GM12878 (cell line): Measurements from ENCODE around the gene KLRD1. TPM values are rescaled to one million over a fixed set of nuclear protein-coding genes. Genes with fewer than 3 reads are reported as not detected.

Experiments
- ATAC-seq: fragments of 200-7000 bp; cut with Tn5 transposase; 3 replicates; pipeline ENCODE4 v1.9.1; 2020; ENCODE audit warnings: mild to moderate bottlenecking, moderate library complexity
- BruUV-seq: library from RNA; stranded (reverse); fragments of 400-500 nt; replicated peaks from 2 replicates; lab custom pipeline; 2021; lab: Mats Ljungman, UMichigan
- CTCF ChIA-PET: fragments of 300-600 bp; sonication (Branson Sonifier 250); formaldehyde crosslinking; extraction: SDS; loops from one replicate; lab custom pipeline; 2021; ENCODE audit warnings: inconsistent platforms; lab: Yijun Ruan, JAX
- POLR2A ChIA-PET: fragments of 350-600 bp; formaldehyde crosslinking; extraction: SDS; loops from one replicate; lab custom pipeline; 2021; ENCODE audit warnings: inconsistent platforms; lab: Charles Lee
- RAD21 ChIA-PET: fragments of 300-600 bp; sonication (Branson Sonifier 250); formaldehyde crosslinking; loops from one replicate; lab custom pipeline; 2023; ENCODE audit warnings: antibody characterized with exemption; ENCODE audit not compliant: unreplicated experiment; lab: Charles Lee
- SMC1A ChIA-PET: fragments of 300-600 bp; sonication (Branson Sonifier 250); formaldehyde crosslinking; loops from one replicate; lab custom pipeline; 2023; ENCODE audit not compliant: unreplicated experiment, uncharacterized antibody; lab: Charles Lee
- DNase-seq: peaks from one replicate; pipeline ENCODE4 v3.0.0-alpha.2; 2011; ENCODE audit warnings: low read depth, low spot score
- FAIRE-seq: peaks from 3 replicates; lab custom pipeline; 2011; peaks lifted over from hg19 to GRCh38; lab: Jason Lieb, UNC
- H2AFZ ChIP-seq: 2 replicates; pipeline ENCODE4 v1.6.0; 2011; ENCODE audit warnings: low read depth, low read length, control low read depth; ENCODE audit not compliant: control insufficient read depth
- H3K27ac ChIP-seq: 2 replicates; pipeline ENCODE4 v1.5.1; 2011; ENCODE audit warnings: control low read depth; ENCODE audit not compliant: control insufficient read depth, insufficient read depth
- H3K27me3 ChIP-seq, 2 experiments: replicated peaks in 1 of 2; 2 replicates each; pipeline versions ENCODE4 v1.6.0 to v1.6.1; 2011; ENCODE audit warnings: low read length in 1 of 2; ENCODE audit not compliant: control insufficient read depth in 2 of 2, insufficient read depth in 2 of 2
- H3K36me3 ChIP-seq, 2 experiments: 2 replicates each; pipeline ENCODE4 v1.5.1; 2011; ENCODE audit warnings: low read length in 1 of 2; ENCODE audit not compliant: control insufficient read depth in 2 of 2, insufficient read depth in 2 of 2
- H3K4me1 ChIP-seq: 2 replicates; pipeline ENCODE4 v1.6.1; 2011; ENCODE audit warnings: mild to moderate bottlenecking, low read length, moderate library complexity, mixed read lengths; ENCODE audit not compliant: control insufficient read depth, insufficient read depth
- H3K4me2 ChIP-seq: 2 replicates; pipeline ENCODE4 v1.6.0; 2011; ENCODE audit warnings: control low read depth; ENCODE audit not compliant: control insufficient read depth, insufficient read depth
- H3K4me3 ChIP-seq: fragments of 200-600 bp; sonication (generic); 2 replicates; pipeline ENCODE4 v1.5.1; 2016
- H3K79me2 ChIP-seq: 2 replicates; pipeline ENCODE4 v1.6.0; 2011; ENCODE audit warnings: low read length; ENCODE audit not compliant: control insufficient read depth, insufficient read depth
- H3K9ac ChIP-seq: 2 replicates; pipeline ENCODE4 v1.8.0; 2011; ENCODE audit warnings: low read length, control low read depth, mixed read lengths; ENCODE audit not compliant: control insufficient read depth, insufficient read depth
- H3K9me3 ChIP-seq: replicated peaks from 3 replicates; pipeline ENCODE4 v1.5.1; 2011; ENCODE audit warnings: mild to moderate bottlenecking, low read length; ENCODE audit not compliant: control insufficient read depth, insufficient read depth
- H4K20me1 ChIP-seq: 2 replicates; pipeline ENCODE4 v1.6.0; 2011; ENCODE audit not compliant: control insufficient read depth, insufficient read depth
- SMARCA5 ChIP-seq: fragments of 450-650 bp; IDR thresholded peaks from 2 replicates; pipeline ENCODE4 v1.6.1; 2017; ENCODE audit warnings: mild to moderate bottlenecking
- WGBS: methylation state at CpG from one replicate; pipeline ENCODE4 v1.1.6; 2016; ENCODE audit warnings: low lambda C conversion rate; ENCODE audit not compliant: insufficient replicate concordance, insufficient coverage; ENCODE audit errors: missing lambda C conversion rate; 5-methylcytosine and 5-hydroxymethylcytosine counted together
- in situ Hi-C: fragments of 300-500 bp; cut with MboI; formaldehyde crosslinking; loops from 9 replicates; pipeline ENCODE4 v1.14.3; 2018; ENCODE audit warnings: mixed read lengths
- intact Hi-C: fragments of 100-400 bp; cut with micrococcal nuclease; formaldehyde crosslinking; loops from one replicate; pipeline ENCODE4 v1.14.2; 2022; ENCODE audit not compliant: unreplicated experiment
- polyA plus RNA-seq, 11 experiments: library from polyadenylated mRNA; depleted of rRNA in 4 of 11; unstranded in 6 of 11; stranded (reverse) in 5 of 11; fragments of >200 nt; fragmentation: Nextera tagmentation in 4 of 11; fragmentation: Illumina TruSeq in 1 of 11; extraction: Ambion mirVana in 4 of 11; extraction: Trizol in 1 of 11; gene quantifications; 1 replicate in 1 of 11; 2 replicates in 10 of 11; pipeline versions ENCODE4 v1.2.1 to v1.2.3, GENCODE V29; 2011 to 2016; ENCODE audit warnings: inconsistent platforms in 2 of 11, missing spikeins in 2 of 11, low read depth in 1 of 11
- total RNA-seq, 4 experiments: library from RNA; depleted of rRNA in 3 of 4; stranded (reverse); fragments of >200 nt in 3 of 4; fragmentation: Illumina TruSeq in 1 of 4; extraction: Trizol in 1 of 4; gene quantifications; 2 replicates each; pipeline versions ENCODE4 v1.2.1 to v1.2.3, GENCODE V29; 2013 to 2021
- TF ChIP-seq, protein P1 (sequence below): fragments of 150-350 bp; IDR thresholded peaks from 2 replicates; pipeline ENCODE4 v1.6.1; 2014; ENCODE audit warnings: mild to moderate bottlenecking, low read depth, low read length

KLRD1 gene
- total and polyA plus RNA-seq, 10 of the 15 experiments (the other 5 are each of a cell fraction or from before 2014, with no cell fraction given): under 0.01 to 0.50 (median 0.13) TPM; not detected in 4

DNA sequence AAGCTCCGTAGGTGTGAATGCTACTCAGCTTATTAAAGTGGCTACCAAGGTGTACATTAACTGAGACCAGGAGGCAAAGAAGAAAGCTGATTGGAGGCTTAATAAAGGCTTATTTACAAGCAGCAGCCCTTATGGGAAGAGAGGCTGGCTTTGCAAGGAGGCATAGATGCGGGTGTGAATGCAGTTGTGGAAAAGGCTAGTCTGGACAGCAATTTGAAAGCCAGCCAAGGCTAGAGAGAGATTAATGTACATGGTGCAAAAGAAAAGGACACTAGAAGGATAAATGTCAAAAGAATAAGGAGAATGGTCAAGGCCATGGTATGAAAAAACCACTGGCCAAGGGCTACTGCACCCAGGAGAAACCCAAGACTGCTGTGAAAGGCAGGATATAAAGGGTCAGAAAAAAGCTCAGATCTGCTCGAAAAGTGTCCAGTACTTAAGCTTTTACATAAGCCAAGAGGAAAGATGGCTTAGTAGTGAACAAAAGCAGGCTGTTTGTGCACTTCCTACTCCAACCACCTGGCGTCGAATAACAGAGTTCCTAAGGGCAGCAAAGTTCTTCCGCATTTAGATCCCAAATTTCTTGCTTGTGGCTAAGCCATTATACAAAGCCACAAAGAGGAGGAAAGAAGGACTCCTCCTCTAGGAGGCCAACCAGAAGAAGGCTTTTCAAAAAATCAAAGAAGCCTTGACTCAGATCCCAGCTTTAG lies 58.2 kb downstream of the KLRD1 start:
- ATAC-seq (no peak), DNase-seq (no peak), FAIRE-seq (no peak)
- ChIA-PET POLR2A (interaction anchor here (1.2 to 4.1 kb wide), 3 partner anchors 27 to 46 kb away, joined by 3 to 24 read pairs (median 20); no protein-coding TSS in a partner anchor), SMC1A (interaction anchor here (0.6 to 6.5 kb wide), 25 partner anchors 8 to 1180 kb away, joined by 3 to 67 read pairs (median 3); partner anchors contain the start of genes KLRC4 and KLRD1), CTCF (interaction anchor here (0.9 to 4.0 kb wide), 16 partner anchors 9 to 385 kb away, joined by 3 to 35 read pairs (median 6); no protein-coding TSS in a partner anchor), RAD21 (interaction anchor here (0.9 to 6.0 kb wide), 13 partner anchors 27 to 384 kb away, joined by 3 to 75 read pairs (median 7); partner anchors contain the start of gene KLRC4)
- 65% methylated on average over 6 of the region's 6 CpGs for WGBS
- peak overlapping the region; percentile 72; the same call in 1 of the 2 replicates for H3K4me3 ChIP-seq
- H3K36me3 ChIP-seq: no peaks in the 10 kb centered on the region; a peak in 1 of 4 replicates
- H3K27me3 ChIP-seq: no peaks in the 10 kb centered on the region
- in situ Hi-C loops: no loop called here
- peaks cover 21% of the 10 kb centered on the region for H3K4me1 ChIP-seq
- peak overlapping the region; percentile 72 for H3K27ac ChIP-seq
- H2AFZ ChIP-seq: peak overlapping the region; percentile 76
- no peaks in the 10 kb centered on the region for H4K20me1 ChIP-seq
- H3K9ac ChIP-seq: no peak overlapping the region
- no peak for TF ChIP-seq SMARCA5
- TF ChIP-seq, protein P1, sequence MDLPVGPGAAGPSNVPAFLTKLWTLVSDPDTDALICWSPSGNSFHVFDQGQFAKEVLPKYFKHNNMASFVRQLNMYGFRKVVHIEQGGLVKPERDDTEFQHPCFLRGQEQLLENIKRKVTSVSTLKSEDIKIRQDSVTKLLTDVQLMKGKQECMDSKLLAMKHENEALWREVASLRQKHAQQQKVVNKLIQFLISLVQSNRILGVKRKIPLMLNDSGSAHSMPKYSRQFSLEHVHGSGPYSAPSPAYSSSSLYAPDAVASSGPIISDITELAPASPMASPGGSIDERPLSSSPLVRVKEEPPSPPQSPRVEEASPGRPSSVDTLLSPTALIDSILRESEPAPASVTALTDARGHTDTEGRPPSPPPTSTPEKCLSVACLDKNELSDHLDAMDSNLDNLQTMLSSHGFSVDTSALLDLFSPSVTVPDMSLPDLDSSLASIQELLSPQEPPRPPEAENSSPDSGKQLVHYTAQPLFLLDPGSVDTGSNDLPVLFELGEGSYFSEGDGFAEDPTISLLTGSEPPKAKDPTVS: no peak
- peak overlapping the region; percentile 100 for H3K4me2 ChIP-seq
- no TSS peak for BruUV-seq
- no peaks in the 10 kb centered on the region for H3K79me2 ChIP-seq
- peaks cover 6% of the 10 kb centered on the region; the same call in 2 of the 3 replicates for H3K9me3 ChIP-seq
- intact Hi-C loops: loop anchor here (1.0 kb wide), 1 partner anchor 196 kb away; no protein-coding TSS in a partner anchor
